Left colon (tissue), 2 donors: Measurements from ENCODE around the gene KIAA1549. TPM values are rescaled to one million over a fixed set of nuclear protein-coding genes. Genes with fewer than 3 reads are reported as not detected.
"Not testable (repeated sequence)": the region's sequence is repeated elsewhere in the genome, so short reads cannot be mapped to it uniquely, and the experiment has no call there.

ENCODE experiments used
- ATAC-seq: fragments of 200-7000 bp; cut with Tn5 transposase; one replicate; pipeline ENCODE4 v1.9.1; 2020; ENCODE audit warnings: mild to moderate bottlenecking, moderate library complexity
- DNase-seq, 2 donors: peaks; one replicate each; pipeline ENCODE4 v3.0.0-alpha.2; 2020
- intact Hi-C, 2 donors: fragments of 100-400 bp; cut with DNase I in 1 of 2; cut with micrococcal nuclease in 1 of 2; formaldehyde crosslinking; loops; one replicate each; pipeline versions ENCODE4 v1.11.2 to v1.14.0; 2022; cut with DNase I, micrococcal nuclease
- total RNA-seq, 2 donors: library from RNA; stranded (reverse); fragmentation: NEBNext Ultra II Directional; extraction: Animal tissue kit (Norgen Biotek cat#: 25700); gene quantifications; one replicate each; pipeline ENCODE4 v1.2.1, GENCODE V29; 2021
- donor health status: DM: no; HTN: no; CAD: no.
- donor health status: DM: yes; HTN: yes; CAD: no.

KIAA1549 gene
- total RNA-seq, 2 donors from 2014 or later, result 2.7 to 3.3 TPM

GRCh38 chr7:138951953-138952352, 29.2 kb downstream of the KIAA1549 start:
- ATAC-seq (no peak), DNase-seq (no peak)
- intact Hi-C loops, result no loop called here

- intact Hi-C loops, result no loop called here
- ATAC-seq (no peak), DNase-seq (no peak)
Measured at GRCh38 chr7:138949421-138950088, 31.6 kb downstream of the KIAA1549 start.

GRCh38 chr7:138948403-138948802, 32.8 kb downstream of the KIAA1549 start:
- intact Hi-C loops, result no loop called here
- ATAC-seq (no peak), DNase-seq (no peak)

- intact Hi-C loops, result no loop called here
- no peak for DNase-seq
- no peak for ATAC-seq
Measured at GRCh38 chr7:138945821-138946220, 35.4 kb downstream of the KIAA1549 start.

- intact Hi-C loops, result no loop called here
- ATAC-seq (no peak), DNase-seq (no peak)
Measured at GRCh38 chr7:138945154-138945553, 36.0 kb downstream of the KIAA1549 start.

- intact Hi-C loops, result no loop called here
- ATAC-seq (no peak), DNase-seq (no peak)
Measured at GRCh38 chr7:138944592-138944991, 36.6 kb downstream of the KIAA1549 start.

GRCh38 chr7:138943061-138943460, 38.1 kb downstream of the KIAA1549 start:
- DNase-seq, result no peak

GRCh38 chr7:138941545-138941944, 39.6 kb downstream of the KIAA1549 start:
- no peak for ATAC-seq
- intact Hi-C loops, result no loop called here

More at GRCh38 chr7:138943061-138943460, 38.1 kb downstream of the KIAA1549 start:
- intact Hi-C loops, result no loop called here
- no peak for ATAC-seq

GRCh38 chr7:138940602-138941001, 40.6 kb downstream of the KIAA1549 start:
- DNase-seq, ATAC-seq, intact Hi-C loops: not testable (repeated sequence)

More at GRCh38 chr7:138941545-138941944, 39.6 kb downstream of the KIAA1549 start:
- no peak for DNase-seq

GRCh38 chr7:138937484-138937883, 43.7 kb downstream of the KIAA1549 start:
- intact Hi-C loops, result no loop called here
- DNase-seq (no peak), ATAC-seq (no peak)

- ATAC-seq, result no peak
- intact Hi-C loops, result no loop called here
- DNase-seq, result no peak
Measured at GRCh38 chr7:138935465-138936011, 45.7 kb downstream of the KIAA1549 start.

GRCh38 chr7:138934861-138935260, 46.3 kb downstream of the KIAA1549 start:
- DNase-seq, result no peak
- ATAC-seq, result no peak
- intact Hi-C loops, result no loop called here

- intact Hi-C loops, result no loop called here
- ATAC-seq (no peak), DNase-seq (no peak)
Measured at GRCh38 chr7:138934367-138934766, 46.8 kb downstream of the KIAA1549 start.

GRCh38 chr7:138932870-138933269, 48.3 kb downstream of the KIAA1549 start:
- intact Hi-C loops, result no loop called here
- ATAC-seq (no peak), DNase-seq (no peak)

GRCh38 chr7:138932427-138932826, 48.8 kb downstream of the KIAA1549 start:
- no peak for DNase-seq
- ATAC-seq, result no peak
- intact Hi-C loops, result no loop called here

GRCh38 chr7:138929969-138930368, 51.2 kb downstream of the KIAA1549 start:
- no peak for ATAC-seq
- DNase-seq, result no peak
- intact Hi-C loops, result no loop called here

- DNase-seq, result no peak
- ATAC-seq, result no peak
- intact Hi-C loops, result no loop called here
Measured at GRCh38 chr7:138926241-138926612, 55.0 kb downstream of the KIAA1549 start.

- DNase-seq (no peak), ATAC-seq (no peak)
- intact Hi-C loops, result no loop called here
Measured at GRCh38 chr7:138924501-138925225, 56.5 kb downstream of the KIAA1549 start.

GRCh38 chr7:138921277-138921676, 59.9 kb downstream of the KIAA1549 start:
- ATAC-seq, result no peak
- intact Hi-C loops, result no loop called here
- DNase-seq, result no peak

GRCh38 chr7:138919911-138920310, 61.3 kb downstream of the KIAA1549 start:
- intact Hi-C loops, result no loop called here
- no peak for DNase-seq
- ATAC-seq, result no peak
